Fibroblast of skin of left biceps (primary cell): ENCODE measurements around the gene CPTP.

Source experiments
- DNase-seq, 2 experiments: peaks; one replicate each; pipeline ENCODE4 v3.0.0-alpha.2; 2013; ENCODE audit warnings: low read depth in 2 of 2

The CPTP gene

GRCh38 chr1:1318777-1319645 is 5.6 kb upstream of the CPTP start:
- DNase-seq = no peak

DNA sequence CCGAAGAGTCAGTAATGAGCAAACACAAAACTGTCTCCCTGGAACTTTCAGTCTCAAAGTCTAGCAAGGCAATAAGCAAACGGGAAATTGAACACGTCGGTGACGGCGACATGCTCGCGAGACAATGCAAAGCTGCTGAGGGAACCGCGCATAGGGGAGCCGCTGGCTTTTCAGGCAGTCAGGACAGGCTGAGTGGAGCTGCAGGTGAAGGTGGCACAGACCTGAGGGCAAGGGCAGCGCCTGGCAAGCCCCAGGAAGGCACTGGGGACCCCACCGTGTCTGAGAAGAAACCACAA is 5.0 kb upstream of the CPTP start:
- DNase-seq = no peak

DNA sequence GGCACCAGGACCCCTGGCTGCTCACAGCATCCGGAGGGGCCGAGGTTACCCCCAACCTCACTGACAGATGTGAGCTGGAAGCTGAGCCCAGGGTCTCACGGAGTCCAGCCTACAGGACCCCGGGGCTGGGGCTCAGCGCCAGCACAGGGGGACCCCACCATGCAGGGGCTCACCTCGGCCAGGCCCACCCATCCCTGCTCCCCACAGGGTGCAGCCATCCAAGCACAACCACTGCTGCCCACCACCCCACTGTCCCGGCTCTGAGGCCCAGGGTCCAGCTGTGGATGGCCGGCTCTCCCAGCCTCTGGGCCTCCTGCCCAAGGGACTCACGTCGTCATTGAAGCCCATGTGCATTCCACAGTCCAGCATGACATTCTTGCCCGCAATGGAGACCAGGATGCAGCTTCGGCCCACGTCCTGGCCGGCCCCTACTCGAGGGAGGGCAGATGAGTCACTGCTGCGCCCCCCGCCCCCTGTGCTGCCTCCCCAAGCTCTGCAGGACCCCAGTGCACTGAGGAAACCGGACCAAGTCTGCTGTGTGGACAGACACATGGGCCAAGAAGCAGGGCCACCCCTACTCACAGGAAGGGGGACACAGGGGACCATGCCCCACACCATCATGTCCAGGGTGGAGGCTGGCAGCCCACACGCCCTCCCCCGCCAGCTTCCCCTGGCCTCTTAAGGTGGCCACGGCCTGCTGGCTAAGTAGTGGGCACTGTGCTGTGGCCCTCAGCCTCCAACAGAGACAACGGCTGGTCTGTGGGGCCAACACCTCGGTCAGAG is 3.7 kb upstream of the CPTP start:
- DNase-seq = no peak

DNA sequence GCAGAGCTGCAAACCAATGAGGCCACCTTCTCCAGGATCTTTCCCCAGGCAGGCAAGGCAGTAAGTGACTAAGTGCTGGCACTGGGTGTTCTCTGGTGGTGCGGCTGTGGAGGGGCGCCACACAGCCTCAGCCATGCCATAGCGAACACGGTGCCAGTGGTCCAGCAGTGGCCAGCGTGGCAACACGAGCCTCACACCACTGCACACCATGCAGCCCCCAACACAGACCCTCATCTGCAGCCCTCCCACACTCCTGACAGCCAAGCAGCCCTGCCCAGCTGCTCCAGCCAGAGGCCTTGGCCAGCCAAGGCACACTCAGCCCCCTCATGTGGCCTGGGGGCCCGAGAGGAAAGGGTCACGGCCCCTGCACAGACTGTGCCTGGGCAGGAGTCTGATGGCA is 3.1 kb upstream of the CPTP start:
- no peak for DNase-seq

DNA sequence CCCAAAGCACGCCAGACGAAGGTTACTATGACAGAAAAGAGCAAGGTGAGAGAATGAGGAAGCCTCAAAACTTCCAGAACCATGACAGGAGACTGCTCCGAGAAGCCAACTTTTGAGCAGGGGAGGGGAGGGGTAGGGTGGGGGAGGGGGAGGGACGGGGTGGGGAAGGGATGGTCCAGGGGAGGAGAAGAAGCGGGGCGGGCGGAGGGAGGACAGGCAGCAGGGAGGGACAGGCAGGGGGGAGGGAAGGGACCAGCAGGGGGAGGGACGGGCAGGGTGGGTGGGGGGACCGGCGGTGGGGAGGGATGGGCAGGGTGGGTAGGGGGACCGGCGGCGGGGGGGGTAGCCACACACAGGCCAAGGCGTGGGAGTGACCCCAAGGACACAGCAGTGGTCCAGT is 2.2 kb upstream of the CPTP start:
- DNase-seq = no peak

- no peak for DNase-seq
Measured at GRCh38 chr1:1322952-1323351, 1.6 kb upstream of the CPTP start.

- no peak for DNase-seq
Measured at GRCh38 chr1:1324084-1324523, 498 bp upstream of the CPTP start.

- DNase-seq = no peak
Measured at GRCh38 chr1:1325288-1326074, 879 bp downstream of the CPTP start.

DNA sequence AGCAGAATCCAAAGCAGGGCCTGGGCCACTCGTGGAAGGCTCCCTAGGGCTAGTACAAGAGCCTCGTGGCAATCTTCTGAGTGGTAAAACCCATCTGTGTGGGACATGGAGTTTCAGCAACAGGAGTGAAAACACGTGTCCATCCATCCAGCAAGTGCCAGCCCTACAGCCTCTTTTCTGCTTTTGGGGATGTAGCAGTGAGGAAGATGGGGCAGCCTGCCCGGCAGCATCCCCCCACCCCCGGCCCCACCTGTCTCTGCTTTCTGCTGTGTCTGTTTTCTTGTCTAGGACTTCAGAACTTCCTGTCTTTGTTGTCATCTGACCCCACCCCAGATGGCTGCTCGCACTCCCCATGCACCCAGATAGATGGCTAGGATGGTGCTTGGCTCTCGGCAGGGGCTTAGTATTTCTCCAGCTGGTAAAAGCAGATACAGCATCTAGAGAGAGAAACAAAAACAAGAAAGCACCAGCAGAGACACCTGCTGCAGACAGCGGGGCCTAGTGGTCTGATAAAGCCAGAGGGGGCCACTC is 1.5 kb downstream of the CPTP start:
- DNase-seq = no peak

DNA sequence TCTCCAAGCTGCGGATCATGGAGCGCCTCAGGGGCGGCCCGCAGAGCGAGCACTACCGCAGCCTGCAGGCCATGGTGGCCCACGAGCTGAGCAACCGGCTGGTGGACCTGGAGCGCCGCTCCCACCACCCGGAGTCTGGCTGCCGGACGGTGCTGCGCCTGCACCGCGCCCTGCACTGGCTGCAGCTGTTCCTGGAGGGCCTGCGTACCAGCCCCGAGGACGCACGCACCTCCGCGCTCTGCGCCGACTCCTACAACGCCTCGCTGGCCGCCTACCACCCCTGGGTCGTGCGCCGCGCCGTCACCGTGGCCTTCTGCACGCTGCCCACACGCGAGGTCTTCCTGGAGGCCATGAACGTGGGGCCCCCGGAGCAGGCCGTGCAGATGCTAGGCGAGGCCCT is 2.7 kb downstream of the CPTP start:
- no peak for DNase-seq

DNA sequence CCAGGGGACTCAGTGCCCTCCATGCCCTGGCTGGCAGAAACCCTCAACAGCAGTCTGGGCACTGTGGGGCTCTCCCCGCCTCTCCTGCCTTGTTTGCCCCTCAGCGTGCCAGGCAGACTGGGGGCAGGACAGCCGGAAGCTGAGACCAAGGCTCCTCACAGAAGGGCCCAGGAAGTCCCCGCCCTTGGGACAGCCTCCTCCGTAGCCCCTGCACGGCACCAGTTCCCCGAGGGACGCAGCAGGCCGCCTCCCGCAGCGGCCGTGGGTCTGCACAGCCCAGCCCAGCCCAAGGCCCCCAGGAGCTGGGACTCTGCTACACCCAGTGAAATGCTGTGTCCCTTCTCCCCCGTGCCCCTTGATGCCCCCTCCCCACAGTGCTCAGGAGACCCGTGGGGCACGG is 3.7 kb downstream of the CPTP start:
- no peak for DNase-seq

- DNase-seq = no peak
Measured at GRCh38 chr1:1329304-1330210, 5.0 kb downstream of the CPTP start.

- DNase-seq = no peak
Measured at GRCh38 chr1:1330366-1331067, 5.9 kb downstream of the CPTP start.

GRCh38 chr1:1331068-1331965 is 6.7 kb downstream of the CPTP start, which contains the start of gene TAS1R3:
TSS of gene TAS1R3 (plus strand) at chr1:1331280. CDS start at chr1:1331346, 66 bp downstream.
- DNase-seq = no peak

GRCh38 chr1:1332031-1332755 is 7.6 kb downstream of the CPTP start:
- no peak for DNase-seq

- no peak for DNase-seq
Measured at GRCh38 chr1:1332774-1333480, 8.3 kb downstream of the CPTP start.

DNA sequence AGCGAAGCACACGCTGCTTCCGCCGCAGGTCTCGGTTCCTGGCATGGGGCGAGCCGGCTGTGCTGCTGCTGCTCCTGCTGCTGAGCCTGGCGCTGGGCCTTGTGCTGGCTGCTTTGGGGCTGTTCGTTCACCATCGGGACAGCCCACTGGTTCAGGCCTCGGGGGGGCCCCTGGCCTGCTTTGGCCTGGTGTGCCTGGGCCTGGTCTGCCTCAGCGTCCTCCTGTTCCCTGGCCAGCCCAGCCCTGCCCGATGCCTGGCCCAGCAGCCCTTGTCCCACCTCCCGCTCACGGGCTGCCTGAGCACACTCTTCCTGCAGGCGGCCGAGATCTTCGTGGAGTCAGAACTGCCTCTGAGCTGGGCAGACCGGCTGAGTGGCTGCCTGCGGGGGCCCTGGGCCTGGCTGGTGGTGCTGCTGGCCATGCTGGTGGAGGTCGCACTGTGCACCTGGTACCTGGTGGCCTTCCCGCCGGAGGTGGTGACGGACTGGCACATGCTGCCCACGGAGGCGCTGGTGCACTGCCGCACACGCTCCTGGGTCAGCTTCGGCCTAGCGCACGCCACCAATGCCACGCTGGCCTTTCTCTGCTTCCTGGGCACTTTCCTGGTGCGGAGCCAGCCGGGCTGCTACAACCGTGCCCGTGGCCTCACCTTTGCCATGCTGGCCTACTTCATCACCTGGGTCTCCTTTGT is 9.1 kb downstream of the CPTP start:
- no peak for DNase-seq
